Ishikawa (cell line): Measurements from ENCODE around the gene NAP1L1.
A peak's percentile ranks its signal among the peaks of the same experiment; 100 is the strongest.

Experiments
- CEBPB ChIP-seq: IDR thresholded peaks from 2 replicates; pipeline ENCODE4 v1.6.1; 2012
- CREB1 ChIP-seq: IDR thresholded peaks from 2 replicates; pipeline ENCODE4 v1.6.1; 2012; ENCODE audit warnings: low read depth
- EGR1 ChIP-seq: IDR thresholded peaks from 2 replicates; pipeline ENCODE4 v1.6.1; 2012
- EP300 ChIP-seq: IDR thresholded peaks from 2 replicates; pipeline ENCODE4 v1.6.1; 2012; ENCODE audit warnings: borderline replicate concordance
- FOXM1 ChIP-seq: IDR thresholded peaks from 2 replicates; pipeline ENCODE4 v1.6.1; 2012; ENCODE audit warnings: low read depth, borderline replicate concordance
- MAX ChIP-seq: IDR thresholded peaks from 2 replicates; pipeline ENCODE4 v1.6.1; 2012
- NFIC ChIP-seq: IDR thresholded peaks from 2 replicates; pipeline ENCODE4 v1.6.1; 2012
- RAD21 ChIP-seq: IDR thresholded peaks from 2 replicates; pipeline ENCODE4 v1.6.1; 2012; ENCODE audit warnings: low read depth
- TAF1 ChIP-seq: IDR thresholded peaks from 2 replicates; pipeline ENCODE4 v1.6.1; 2012; ENCODE audit warnings: low read depth, mild to moderate bottlenecking
- TCF12 ChIP-seq: IDR thresholded peaks from 2 replicates; pipeline ENCODE4 v1.6.1; 2012; ENCODE audit warnings: low read depth
- TEAD4 ChIP-seq: IDR thresholded peaks from 2 replicates; pipeline ENCODE4 v1.6.1; 2012
- YY1 ChIP-seq: IDR thresholded peaks from 2 replicates; pipeline ENCODE4 v1.6.1; 2012; ENCODE audit warnings: low read depth
- ZBTB7A ChIP-seq: IDR thresholded peaks from 2 replicates; pipeline ENCODE4 v1.6.1; 2012; ENCODE audit warnings: low read depth
- TF ChIP-seq, protein P1 (sequence below): IDR thresholded peaks from 2 replicates; pipeline ENCODE4 v1.6.1; 2012
- TF ChIP-seq, protein P2 (sequence below): IDR thresholded peaks from 2 replicates; pipeline ENCODE4 v1.6.1; 2012; ENCODE audit warnings: low read depth, mild to moderate bottlenecking

Gene NAP1L1

DNA sequence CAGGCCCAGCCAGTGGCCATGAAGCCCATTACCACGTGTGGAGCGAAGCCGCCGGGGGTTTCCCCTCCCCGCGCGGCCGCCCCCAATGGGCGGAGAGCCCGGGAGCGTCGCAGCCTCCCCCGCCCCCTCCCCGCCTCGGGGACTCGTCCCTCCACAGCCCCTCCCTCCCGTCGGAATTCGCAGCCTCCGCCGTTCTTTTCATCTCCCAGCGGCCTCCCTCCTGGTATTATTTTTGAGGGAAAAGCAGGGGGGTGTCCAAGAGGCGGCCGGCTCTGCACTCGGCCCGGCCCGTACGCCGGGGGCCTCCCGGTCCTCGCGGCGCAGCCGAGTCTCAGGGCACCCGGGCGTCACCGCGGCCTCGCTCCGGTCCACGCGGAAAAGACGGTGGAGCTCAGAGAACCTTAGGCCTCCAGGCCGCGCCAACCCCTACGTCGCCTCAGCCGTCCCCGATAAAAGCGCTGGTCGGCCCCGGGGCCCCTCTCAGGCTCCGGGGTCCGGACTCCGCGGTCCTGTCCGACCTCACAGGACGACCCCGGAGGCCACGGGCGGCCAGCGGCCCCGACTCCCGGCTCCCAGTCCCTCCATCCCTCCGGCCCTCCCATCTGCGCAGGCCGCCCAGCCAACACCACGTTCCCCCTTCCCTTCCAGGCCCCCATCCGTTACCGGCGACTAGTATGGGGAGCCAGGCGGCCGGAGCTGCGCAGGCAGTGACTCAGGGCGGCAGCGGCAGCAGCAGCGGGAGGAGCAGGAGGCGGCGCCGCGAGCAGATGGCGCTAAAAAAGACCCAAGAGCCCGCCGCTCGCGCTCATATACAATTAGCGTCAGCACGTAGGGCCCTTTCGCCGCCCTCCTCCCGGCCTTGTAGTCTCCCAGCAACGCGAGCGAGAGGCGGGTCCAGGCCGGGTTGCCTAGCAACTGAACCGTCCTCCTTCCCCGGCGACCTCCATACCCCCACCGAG, at the start of gene NAP1L1:
Gene NAP1L1 (minus strand): TSS at position 782 of the 959 bp plus-strand sequence. CDS start 10,466 bp downstream, outside the sequence.
- TF ChIP-seq TCF12 (0 out of 2 replicates have a peak, but pooled peaks have one; percentile 10), YY1 (no peak; the same call in 1 of the 2 replicates), NFIC (no peak), RAD21 (0 out of 2 replicates have a peak, but pooled peaks have one; percentile 11), TAF1 (peak; percentile 82), ZBTB7A (peak; percentile 84), EGR1 (no peak), CEBPB (no peak), EP300 (no peak), TEAD4 (peak; percentile 63), FOXM1 (no peak), MAX (peak; percentile 83), CREB1 (no peak)
- TF ChIP-seq, protein P1, sequence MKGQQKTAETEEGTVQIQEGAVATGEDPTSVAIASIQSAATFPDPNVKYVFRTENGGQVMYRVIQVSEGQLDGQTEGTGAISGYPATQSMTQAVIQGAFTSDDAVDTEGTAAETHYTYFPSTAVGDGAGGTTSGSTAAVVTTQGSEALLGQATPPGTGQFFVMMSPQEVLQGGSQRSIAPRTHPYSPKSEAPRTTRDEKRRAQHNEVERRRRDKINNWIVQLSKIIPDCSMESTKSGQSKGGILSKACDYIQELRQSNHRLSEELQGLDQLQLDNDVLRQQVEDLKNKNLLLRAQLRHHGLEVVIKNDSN, result peak; percentile 37
- TF ChIP-seq, protein P2, sequence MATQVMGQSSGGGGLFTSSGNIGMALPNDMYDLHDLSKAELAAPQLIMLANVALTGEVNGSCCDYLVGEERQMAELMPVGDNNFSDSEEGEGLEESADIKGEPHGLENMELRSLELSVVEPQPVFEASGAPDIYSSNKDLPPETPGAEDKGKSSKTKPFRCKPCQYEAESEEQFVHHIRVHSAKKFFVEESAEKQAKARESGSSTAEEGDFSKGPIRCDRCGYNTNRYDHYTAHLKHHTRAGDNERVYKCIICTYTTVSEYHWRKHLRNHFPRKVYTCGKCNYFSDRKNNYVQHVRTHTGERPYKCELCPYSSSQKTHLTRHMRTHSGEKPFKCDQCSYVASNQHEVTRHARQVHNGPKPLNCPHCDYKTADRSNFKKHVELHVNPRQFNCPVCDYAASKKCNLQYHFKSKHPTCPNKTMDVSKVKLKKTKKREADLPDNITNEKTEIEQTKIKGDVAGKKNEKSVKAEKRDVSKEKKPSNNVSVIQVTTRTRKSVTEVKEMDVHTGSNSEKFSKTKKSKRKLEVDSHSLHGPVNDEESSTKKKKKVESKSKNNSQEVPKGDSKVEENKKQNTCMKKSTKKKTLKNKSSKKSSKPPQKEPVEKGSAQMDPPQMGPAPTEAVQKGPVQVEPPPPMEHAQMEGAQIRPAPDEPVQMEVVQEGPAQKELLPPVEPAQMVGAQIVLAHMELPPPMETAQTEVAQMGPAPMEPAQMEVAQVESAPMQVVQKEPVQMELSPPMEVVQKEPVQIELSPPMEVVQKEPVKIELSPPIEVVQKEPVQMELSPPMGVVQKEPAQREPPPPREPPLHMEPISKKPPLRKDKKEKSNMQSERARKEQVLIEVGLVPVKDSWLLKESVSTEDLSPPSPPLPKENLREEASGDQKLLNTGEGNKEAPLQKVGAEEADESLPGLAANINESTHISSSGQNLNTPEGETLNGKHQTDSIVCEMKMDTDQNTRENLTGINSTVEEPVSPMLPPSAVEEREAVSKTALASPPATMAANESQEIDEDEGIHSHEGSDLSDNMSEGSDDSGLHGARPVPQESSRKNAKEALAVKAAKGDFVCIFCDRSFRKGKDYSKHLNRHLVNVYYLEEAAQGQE, result no peak

DNA sequence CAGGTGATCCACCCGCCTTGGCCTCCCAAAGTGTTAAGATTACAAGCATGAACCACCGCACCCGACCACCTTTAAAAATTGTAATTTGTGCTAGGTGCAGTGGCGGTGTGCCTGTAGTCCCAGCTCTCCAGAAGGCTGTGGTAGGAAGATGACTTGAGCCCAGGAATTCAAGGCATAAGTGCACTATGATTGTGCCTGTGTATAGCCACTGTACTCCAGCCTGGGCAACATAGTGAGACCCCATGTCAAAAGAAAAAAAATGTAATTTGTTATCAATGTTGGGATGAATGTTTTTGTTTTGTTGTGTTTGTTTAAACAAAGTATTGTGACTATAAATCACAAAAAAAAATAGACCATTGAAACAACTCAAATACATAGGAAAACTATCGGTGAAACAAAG, 43.1 kb upstream of the NAP1L1 start:
- TF ChIP-seq TAF1, result no peak
- no peak for TF ChIP-seq TEAD4
- TF ChIP-seq CEBPB, result no peak
- no peak for TF ChIP-seq FOXM1
- TF ChIP-seq, protein P2, result no peak
- no peak for TF ChIP-seq MAX
- TF ChIP-seq, protein P1, result no peak
- no peak for TF ChIP-seq RAD21
- TF ChIP-seq CREB1, result no peak
- TF ChIP-seq YY1, result no peak
- no peak for TF ChIP-seq EGR1
- TF ChIP-seq EP300, result no peak
- TF ChIP-seq ZBTB7A, result no peak
- TF ChIP-seq TCF12, result no peak
- TF ChIP-seq NFIC, result no peak

GRCh38 chr12:76124456-76124855, 40.0 kb upstream of the NAP1L1 start:
- TF ChIP-seq MAX, result no peak
- TF ChIP-seq CREB1, result no peak

GRCh38 chr12:76123259-76124212, 39.1 kb upstream of the NAP1L1 start:
- TF ChIP-seq FOXM1 (no peak), CREB1 (no peak), CEBPB (no peak), ZBTB7A (no peak), EP300 (no peak), EGR1 (no peak), YY1 (no peak), RAD21 (no peak), NFIC (no peak), TEAD4 (no peak), TAF1 (no peak), TCF12 (no peak), MAX (no peak)
- TF ChIP-seq, protein P1, result no peak
- TF ChIP-seq, protein P2, result no peak
